Measurements from ENCODE around the gene STC2.
"Not testable (repeated sequence)": the region's sequence is repeated elsewhere in the genome, so short reads cannot be mapped to it uniquely, and the experiment has no call there.

DNA sequence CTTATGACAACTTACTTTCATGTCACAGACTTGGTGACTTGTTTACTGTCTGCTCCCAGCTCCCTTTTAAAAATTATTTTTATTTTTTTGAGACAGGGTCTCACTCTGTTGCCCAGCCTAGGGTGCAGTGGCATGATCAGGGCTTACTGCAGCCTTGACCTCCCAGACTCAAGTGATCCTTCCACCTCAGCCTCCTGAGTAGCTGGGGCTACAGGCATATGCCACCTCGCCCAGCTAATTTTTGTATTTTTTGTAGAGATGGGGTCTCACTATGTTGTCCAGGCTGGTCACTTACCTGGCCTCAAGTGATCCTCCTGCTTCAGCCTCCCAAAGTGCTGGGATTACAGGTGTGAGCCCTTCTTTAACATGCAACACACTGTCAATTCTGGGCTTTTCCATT is 35.2 kb upstream of the STC2 start:
- not testable (repeated sequence) for TF ChIP-seq ZNF232 (CRISPR knock-in tag; IDR thresholded peaks at IDR 0.05); FOXP4 (CRISPR knock-in tag; IDR thresholded peaks at IDR 0.05); USF2 (CRISPR knock-in tag; IDR thresholded peaks at IDR 0.05); CTCF (IDR thresholded peaks at IDR 0.05); ZNF121 (CRISPR knock-in tag; IDR thresholded peaks at IDR 0.05); FOXP1 (CRISPR knock-in tag; IDR thresholded peaks at IDR 0.05; ENCODE audit: borderline replicate concordance); E2F5 (CRISPR knock-in tag; IDR thresholded peaks at IDR 0.05)
- TF ChIP-seq, protein P1, sequence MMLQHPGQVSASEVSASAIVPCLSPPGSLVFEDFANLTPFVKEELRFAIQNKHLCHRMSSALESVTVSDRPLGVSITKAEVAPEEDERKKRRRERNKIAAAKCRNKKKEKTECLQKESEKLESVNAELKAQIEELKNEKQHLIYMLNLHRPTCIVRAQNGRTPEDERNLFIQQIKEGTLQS (CRISPR knock-in tag; conservative IDR thresholded peaks at IDR 0.05), result not testable (repeated sequence)
- TF ChIP-seq, protein P2, sequence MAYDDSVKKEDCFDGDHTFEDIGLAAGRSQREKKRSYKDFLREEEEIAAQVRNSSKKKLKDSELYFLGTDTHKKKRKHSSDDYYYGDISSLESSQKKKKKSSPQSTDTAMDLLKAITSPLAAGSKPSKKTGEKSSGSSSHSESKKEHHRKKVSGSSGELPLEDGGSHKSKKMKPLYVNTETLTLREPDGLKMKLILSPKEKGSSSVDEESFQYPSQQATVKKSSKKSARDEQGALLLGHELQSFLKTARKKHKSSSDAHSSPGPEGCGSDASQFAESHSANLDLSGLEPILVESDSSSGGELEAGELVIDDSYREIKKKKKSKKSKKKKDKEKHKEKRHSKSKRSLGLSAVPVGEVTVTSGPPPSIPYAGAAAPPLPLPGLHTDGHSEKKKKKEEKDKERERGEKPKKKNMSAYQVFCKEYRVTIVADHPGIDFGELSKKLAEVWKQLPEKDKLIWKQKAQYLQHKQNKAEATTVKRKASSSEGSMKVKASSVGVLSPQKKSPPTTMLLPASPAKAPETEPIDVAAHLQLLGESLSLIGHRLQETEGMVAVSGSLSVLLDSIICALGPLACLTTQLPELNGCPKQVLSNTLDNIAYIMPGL (CRISPR knock-in tag; IDR thresholded peaks at IDR 0.05), result not testable (repeated sequence)

Measured in WTC11 (cell line).